OCI-LY7 (cell line): ENCODE results near the gene FMN2. TPM values are rescaled to one million over a fixed set of nuclear protein-coding genes. Genes with fewer than 3 reads are reported as not detected.

Source experiments
- BruUV-seq: library from RNA; stranded (reverse); fragments of 400-500 nt; replicated peaks from 2 replicates; lab custom pipeline; 2021; lab: Mats Ljungman, UMichigan
- CTCF ChIA-PET: fragments of 300-600 bp; sonication (Branson Sonifier 250); formaldehyde crosslinking; loops from one replicate; lab custom pipeline; 2022; ENCODE audit warnings: antibody characterized with exemption; ENCODE audit not compliant: unreplicated experiment; lab: Charles Lee
- POLR2A ChIA-PET: fragments of 300-600 bp; sonication (Branson Sonifier 250); formaldehyde crosslinking; loops from one replicate; lab custom pipeline; 2022; ENCODE audit warnings: antibody characterized with exemption; lab: Charles Lee
- DNase-seq: peaks from one replicate; pipeline ENCODE4 v3.0.0-alpha.2; 2015; ENCODE audit warnings: low spot score
- H2AFZ ChIP-seq: fragments of 200-600 bp; sonication (generic), shearing (Covaris generic); 2 replicates; pipeline ENCODE4 v1.6.1; 2014; ENCODE audit warnings: mild to moderate bottlenecking, antibody characterized with exemption, low read length, moderate library complexity
- H3K27ac ChIP-seq: fragments of 200-600 bp; sonication (generic); 2 replicates; pipeline ENCODE4 v1.5.1; 2014; ENCODE audit warnings: mixed run types, low read depth, mild to moderate bottlenecking, moderate library complexity, low read length, inconsistent platforms; ENCODE audit not compliant: poor library complexity, severe bottlenecking
- H3K36me3 ChIP-seq: fragments of 200-600 bp; sonication (generic); 2 replicates; pipeline ENCODE4 v1.6.1; 2014; ENCODE audit warnings: mild to moderate bottlenecking, antibody characterized with exemption, low read length, moderate library complexity, mixed read lengths; ENCODE audit not compliant: insufficient read depth
- H3K4me1 ChIP-seq: fragments of 200-600 bp; sonication (generic); 2 replicates; pipeline ENCODE4 v1.5.1; 2014; ENCODE audit warnings: mild to moderate bottlenecking, low read length; ENCODE audit not compliant: insufficient read depth, poor library complexity, severe bottlenecking
- H3K4me2 ChIP-seq: fragments of 200-600 bp; sonication (generic); 2 replicates; pipeline ENCODE4 v1.6.1; 2014; ENCODE audit warnings: mild to moderate bottlenecking, low read length
- H3K4me3 ChIP-seq: fragments of 200-600 bp; sonication (generic); 2 replicates; pipeline ENCODE4 v1.5.1; 2014; ENCODE audit warnings: mild to moderate bottlenecking, low read depth, low read length; ENCODE audit not compliant: poor library complexity, severe bottlenecking
- H3K79me2 ChIP-seq: fragments of 200-600 bp; sonication (generic); 2 replicates; pipeline ENCODE4 v1.6.1; 2016; ENCODE audit warnings: low read depth, mild to moderate bottlenecking, low read length, moderate library complexity, mixed read lengths; ENCODE audit not compliant: insufficient read depth
- H3K9me2 ChIP-seq: fragments of 200-600 bp; sonication (generic); 2 replicates; pipeline ENCODE4 v1.6.1; 2016; ENCODE audit warnings: mild to moderate bottlenecking, low read length, mixed read lengths; ENCODE audit not compliant: insufficient read depth
- H3K9me3 ChIP-seq: fragments of 200-600 bp; sonication (generic); 2 replicates; pipeline ENCODE4 v1.6.1; 2014; ENCODE audit warnings: mild to moderate bottlenecking, mixed run types, low read length, mixed read lengths
- H4K20me1 ChIP-seq: fragments of 200-600 bp; sonication (generic); 2 replicates; pipeline ENCODE4 v1.6.1; 2014; ENCODE audit warnings: mild to moderate bottlenecking, antibody characterized with exemption, low read length, moderate library complexity, mixed read lengths; ENCODE audit not compliant: insufficient read depth
- CTCF ChIP-seq: fragments of 200-600 bp; sonication (generic); conservative IDR thresholded peaks from 2 replicates; pipeline ENCODE4 v1.5.1; 2014; ENCODE audit warnings: mild to moderate bottlenecking, antibody characterized with exemption, low read length, moderate library complexity, mixed read lengths
- EZH2phosphoT487 ChIP-seq: fragments of 200-600 bp; sonication (generic); IDR thresholded peaks from 2 replicates; pipeline ENCODE4 v1.6.1; 2018; ENCODE audit warnings: low read depth, borderline replicate concordance, mild to moderate bottlenecking, mixed run types, antibody characterized with exemption, low read length, moderate library complexity, mixed read lengths
- intact Hi-C: fragments of 100-400 bp; cut with micrococcal nuclease; formaldehyde crosslinking; loops from one replicate; pipeline ENCODE4 v1.10.0; 2022; ENCODE audit not compliant: unreplicated experiment
- total RNA-seq, 2 experiments: library from RNA; depleted of rRNA in 1 of 2; stranded (reverse); fragments of >200 nt in 1 of 2; shearing (Covaris generic) in 1 of 2; gene quantifications; 2 replicates each; pipeline ENCODE4 v1.2.3, GENCODE V29; 2014 to 2022

The FMN2 gene
- total RNA-seq, 2 experiments from 2014 or later, result not detected

GRCh38 chr1:240356568-240356967 is 264.9 kb downstream of the FMN2 start:
- Histone ChIP-seq H3K27ac (no peak overlapping the region), H3K4me2 (no peak overlapping the region), H3K9me2 (no peaks in the 10 kb centered on the region), H3K79me2 (no peaks in the 10 kb centered on the region), H4K20me1 (no peaks in the 10 kb centered on the region), H3K9me3 (no peaks in the 10 kb centered on the region), H2AFZ (no peak overlapping the region), H3K4me1 (no peaks in the 10 kb centered on the region), H3K36me3 (no peaks in the 10 kb centered on the region), H3K4me3 (no peak overlapping the region)
- ChIA-PET POLR2A (interaction anchor here (0.5 to 1.2 kb wide), 2 partner anchors 11 to 233 kb away, joined by 3 read pairs; no protein-coding TSS in a partner anchor), CTCF (no interaction called here)
- intact Hi-C loops, result no loop called here
- TF ChIP-seq EZH2phosphoT487 (no peak), CTCF (no peak)
- DNase-seq, result no peak
- BruUV-seq, result no TSS peak

GRCh38 chr1:240362046-240362445 is 270.4 kb downstream of the FMN2 start:
- ChIA-PET POLR2A (no interaction called here), CTCF (no interaction called here)
- Histone ChIP-seq H3K9me3 (no peaks in the 10 kb centered on the region), H3K4me1 (no peaks in the 10 kb centered on the region), H3K27ac (no peak overlapping the region), H2AFZ (no peak overlapping the region), H3K79me2 (no peaks in the 10 kb centered on the region), H3K9me2 (no peaks in the 10 kb centered on the region), H3K36me3 (no peaks in the 10 kb centered on the region), H3K4me3 (no peak overlapping the region), H4K20me1 (no peaks in the 10 kb centered on the region), H3K4me2 (no peak overlapping the region)
- intact Hi-C loops, result no loop called here
- no TSS peak for BruUV-seq
- TF ChIP-seq EZH2phosphoT487 (no peak), CTCF (no peak)
- DNase-seq, result no peak

- Histone ChIP-seq H2AFZ (no peak overlapping the region), H3K9me3 (no peaks in the 10 kb centered on the region), H3K36me3 (no peaks in the 10 kb centered on the region), H3K4me2 (no peak overlapping the region), H3K9me2 (no peaks in the 10 kb centered on the region), H3K4me3 (no peak overlapping the region), H4K20me1 (no peaks in the 10 kb centered on the region), H3K79me2 (no peaks in the 10 kb centered on the region), H3K27ac (no peak overlapping the region), H3K4me1 (no peaks in the 10 kb centered on the region)
- intact Hi-C loops, result no loop called here
- BruUV-seq, result no TSS peak
- CTCF ChIA-PET, result no interaction called here
- POLR2A ChIA-PET, result no interaction called here
- no peak for TF ChIP-seq CTCF
- no peak for TF ChIP-seq EZH2phosphoT487
- DNase-seq, result no peak
Observed at GRCh38 chr1:240362826-240363225, 271.1 kb downstream of the FMN2 start.
